ENCODE results near the gene HSDL2.

- TF ChIP-seq CTCF (IDR thresholded peaks at IDR 0.05) (no peak), POLR2AphosphoS5 (IDR thresholded peaks at IDR 0.05; ENCODE audit: low read depth, low read length) (no peak), SIN3A (IDR thresholded peaks at IDR 0.05; ENCODE audit: borderline replicate concordance, insufficient read depth, low read depth, low read length) (no peak), TCF7L2 (IDR thresholded peaks at IDR 0.05; ENCODE audit: low read depth, low read length) (no peak)
These were observed 42.7 kb downstream of the HSDL2 start for GRCh38 chr9:112422417-112423148.
